Ishikawa (cell line): ENCODE data around the gene CEP128.

Experiments used
- EGR1 ChIP-seq: IDR thresholded peaks from 2 replicates; pipeline ENCODE4 v1.6.1; 2012
- EP300 ChIP-seq: IDR thresholded peaks from 2 replicates; pipeline ENCODE4 v1.6.1; 2012; ENCODE audit warnings: borderline replicate concordance
- RAD21 ChIP-seq: IDR thresholded peaks from 2 replicates; pipeline ENCODE4 v1.6.1; 2012; ENCODE audit warnings: low read depth
- TEAD4 ChIP-seq: IDR thresholded peaks from 2 replicates; pipeline ENCODE4 v1.6.1; 2012
- TF ChIP-seq, protein P1 (sequence below): IDR thresholded peaks from 2 replicates; pipeline ENCODE4 v1.6.1; 2012; ENCODE audit warnings: low read depth, mild to moderate bottlenecking
- TF ChIP-seq, protein P2 (sequence below): IDR thresholded peaks from 2 replicates; pipeline ENCODE4 v1.6.1; 2012

DNA sequence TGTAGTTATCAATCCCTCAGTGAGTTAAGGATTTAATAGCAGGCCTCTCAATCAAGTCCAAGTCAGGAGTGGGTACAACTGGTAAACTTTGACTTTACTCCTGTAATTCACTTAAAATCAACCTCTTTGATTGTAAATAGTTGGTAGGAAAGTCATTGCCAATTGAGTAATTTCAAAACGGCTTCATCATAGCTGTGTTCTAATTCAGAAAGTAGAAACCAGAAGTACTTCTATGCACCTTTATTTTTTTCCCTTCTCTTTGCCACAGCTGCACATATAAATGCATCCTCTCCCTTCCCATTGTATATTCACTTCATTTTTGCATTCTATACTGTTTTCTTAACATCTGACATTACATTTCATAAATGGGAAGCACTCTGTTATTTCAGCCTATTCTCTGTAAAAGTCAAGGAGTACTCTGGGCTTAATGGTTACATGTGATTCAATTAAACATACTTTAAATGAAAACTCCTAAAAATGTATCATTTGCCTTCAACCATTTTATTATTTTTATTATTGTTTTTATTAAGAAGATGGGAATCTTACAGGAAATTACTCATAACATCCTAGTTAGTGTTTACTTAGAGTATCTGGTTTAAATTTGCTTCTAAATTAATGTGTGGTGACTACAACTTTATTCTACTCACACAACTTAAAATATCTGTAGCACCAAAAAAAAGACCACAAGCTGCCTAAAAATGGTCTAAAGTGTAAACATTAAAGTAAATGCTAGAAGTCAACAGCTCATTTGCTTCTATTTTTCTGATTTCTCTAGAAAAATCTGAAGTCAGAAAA, 171.2 kb downstream of the CEP128 start:
- no peak for TF ChIP-seq TEAD4
- no peak for TF ChIP-seq RAD21
- TF ChIP-seq, protein P1, sequence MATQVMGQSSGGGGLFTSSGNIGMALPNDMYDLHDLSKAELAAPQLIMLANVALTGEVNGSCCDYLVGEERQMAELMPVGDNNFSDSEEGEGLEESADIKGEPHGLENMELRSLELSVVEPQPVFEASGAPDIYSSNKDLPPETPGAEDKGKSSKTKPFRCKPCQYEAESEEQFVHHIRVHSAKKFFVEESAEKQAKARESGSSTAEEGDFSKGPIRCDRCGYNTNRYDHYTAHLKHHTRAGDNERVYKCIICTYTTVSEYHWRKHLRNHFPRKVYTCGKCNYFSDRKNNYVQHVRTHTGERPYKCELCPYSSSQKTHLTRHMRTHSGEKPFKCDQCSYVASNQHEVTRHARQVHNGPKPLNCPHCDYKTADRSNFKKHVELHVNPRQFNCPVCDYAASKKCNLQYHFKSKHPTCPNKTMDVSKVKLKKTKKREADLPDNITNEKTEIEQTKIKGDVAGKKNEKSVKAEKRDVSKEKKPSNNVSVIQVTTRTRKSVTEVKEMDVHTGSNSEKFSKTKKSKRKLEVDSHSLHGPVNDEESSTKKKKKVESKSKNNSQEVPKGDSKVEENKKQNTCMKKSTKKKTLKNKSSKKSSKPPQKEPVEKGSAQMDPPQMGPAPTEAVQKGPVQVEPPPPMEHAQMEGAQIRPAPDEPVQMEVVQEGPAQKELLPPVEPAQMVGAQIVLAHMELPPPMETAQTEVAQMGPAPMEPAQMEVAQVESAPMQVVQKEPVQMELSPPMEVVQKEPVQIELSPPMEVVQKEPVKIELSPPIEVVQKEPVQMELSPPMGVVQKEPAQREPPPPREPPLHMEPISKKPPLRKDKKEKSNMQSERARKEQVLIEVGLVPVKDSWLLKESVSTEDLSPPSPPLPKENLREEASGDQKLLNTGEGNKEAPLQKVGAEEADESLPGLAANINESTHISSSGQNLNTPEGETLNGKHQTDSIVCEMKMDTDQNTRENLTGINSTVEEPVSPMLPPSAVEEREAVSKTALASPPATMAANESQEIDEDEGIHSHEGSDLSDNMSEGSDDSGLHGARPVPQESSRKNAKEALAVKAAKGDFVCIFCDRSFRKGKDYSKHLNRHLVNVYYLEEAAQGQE: no peak
- TF ChIP-seq EGR1: no peak
- no peak for TF ChIP-seq EP300
- TF ChIP-seq, protein P2, sequence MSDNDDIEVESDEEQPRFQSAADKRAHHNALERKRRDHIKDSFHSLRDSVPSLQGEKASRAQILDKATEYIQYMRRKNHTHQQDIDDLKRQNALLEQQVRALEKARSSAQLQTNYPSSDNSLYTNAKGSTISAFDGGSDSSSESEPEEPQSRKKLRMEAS: no peak
